NCI-H2171 (cell line): Measurements from ENCODE around the gene OSBPL10.

Experiments used
- DNase-seq: peaks from one replicate; lab custom pipeline; 2025; lab: John Stamatoyannopoulos, UW

The OSBPL10 gene

GRCh38 chr3:31924610-31925270, 56.3 kb downstream of the OSBPL10 start:
- DNase-seq: no peak

- DNase-seq: no peak
These were observed 58.1 kb downstream of the OSBPL10 start for GRCh38 chr3:31922962-31923361.

- no peak for DNase-seq
These were observed 59.2 kb downstream of the OSBPL10 start for GRCh38 chr3:31921837-31922236.

GRCh38 chr3:31920310-31920709, 60.8 kb downstream of the OSBPL10 start:
- no peak for DNase-seq

GRCh38 chr3:31919528-31919927, 61.5 kb downstream of the OSBPL10 start:
- DNase-seq: no peak

- DNase-seq: no peak
These were observed 62.6 kb downstream of the OSBPL10 start for GRCh38 chr3:31918179-31919150.

- DNase-seq: no peak
These were observed 63.6 kb downstream of the OSBPL10 start for GRCh38 chr3:31917303-31918005.

- no peak for DNase-seq
These were observed 69.4 kb downstream of the OSBPL10 start for GRCh38 chr3:31911643-31912042.

- DNase-seq: no peak
These were observed 69.9 kb downstream of the OSBPL10 start for GRCh38 chr3:31911124-31911523.

- DNase-seq: no peak
These were observed 71.6 kb downstream of the OSBPL10 start for GRCh38 chr3:31909455-31909854.

- DNase-seq: no peak
These were observed 72.5 kb downstream of the OSBPL10 start for GRCh38 chr3:31908391-31909097.

- DNase-seq: no peak
These were observed 74.9 kb downstream of the OSBPL10 start for GRCh38 chr3:31906182-31906581.

- no peak for DNase-seq
These were observed 77.2 kb downstream of the OSBPL10 start for GRCh38 chr3:31903686-31904431.

GRCh38 chr3:31900583-31900982, 80.5 kb downstream of the OSBPL10 start:
- DNase-seq: no peak

- DNase-seq: no peak
These were observed 84.2 kb downstream of the OSBPL10 start for GRCh38 chr3:31896648-31897433.

- no peak for DNase-seq
These were observed 85.0 kb downstream of the OSBPL10 start for GRCh38 chr3:31896026-31896425.

- no peak for DNase-seq
These were observed 85.6 kb downstream of the OSBPL10 start for GRCh38 chr3:31895471-31895870.

- DNase-seq: no peak
These were observed 88.0 kb downstream of the OSBPL10 start for GRCh38 chr3:31892916-31893573.

- no peak for DNase-seq
These were observed 88.6 kb downstream of the OSBPL10 start for GRCh38 chr3:31892500-31892899.
